HCT116 (cell line): ENCODE results near the gene JAG1. TPM values are rescaled to one million over a fixed set of nuclear protein-coding genes. Genes with fewer than 3 reads are reported as not detected.

Source experiments
- ATAC-seq: fragments of 200-7000 bp; cut with Tn5 transposase; 2 replicates; pipeline ENCODE4 v1.9.1; 2020; ENCODE audit warnings: mild to moderate bottlenecking, moderate library complexity
- BruUV-seq: library from RNA; stranded (reverse); fragments of 400-500 nt; replicated peaks from 2 replicates; lab custom pipeline; 2021; lab: Mats Ljungman, UMichigan
- CTCF ChIA-PET: fragments of 300-600 bp; sonication (Branson Sonifier 250); formaldehyde crosslinking; loops from one replicate; lab custom pipeline; 2021; ENCODE audit warnings: antibody characterized with exemption; lab: Charles Lee
- POLR2A ChIA-PET: fragments of 300-600, 350-600 bp; sonication (Branson Sonifier 250); formaldehyde crosslinking; loops from one replicate; lab custom pipeline; 2021; ENCODE audit warnings: antibody characterized with exemption; lab: Charles Lee
- RAD21 ChIA-PET, 2 experiments: fragments of 300-600 bp; sonication (Branson Sonifier 250); formaldehyde crosslinking; loops; one replicate each; lab custom pipeline; 2023; ENCODE audit warnings: low total read pairs in 2 of 2; ENCODE audit not compliant: uncharacterized antibody in 2 of 2, unreplicated experiment in 2 of 2, low non-redundant PET in 1 of 2; lab: Charles Lee
- DNase-seq: peaks from one replicate; pipeline ENCODE4 v3.0.0-alpha.2; 2010; ENCODE audit warnings: low read depth, low spot score
- H2AFZ ChIP-seq: fragments of 200-600 bp; shearing (Covaris generic), sonication (generic); 2 replicates; pipeline ENCODE4 v1.6.1; 2017; ENCODE audit warnings: low read depth, mixed run types, mixed read lengths, antibody characterized with exemption, low read length; ENCODE audit not compliant: poor library complexity, severe bottlenecking
- H3K27ac ChIP-seq: 2 replicates; pipeline ENCODE4 v1.5.1; 2012; ENCODE audit warnings: low read depth, low read length
- H3K27me3 ChIP-seq: fragments of 200-600 bp; sonication (generic); 2 replicates; pipeline ENCODE4 v1.6.1; 2016; ENCODE audit warnings: mixed run types, low read length, mixed read lengths; ENCODE audit not compliant: insufficient read depth
- H3K36me3 ChIP-seq, 2 experiments: fragments of 200-500 bp in 1 of 2; fragments of 200-600 bp in 1 of 2; sonication (Bioruptor generic) in 1 of 2; sonication (generic) in 1 of 2; 2 replicates each; pipeline versions ENCODE4 v1.5.1 to v1.6.1; 2014 to 2016; ENCODE audit warnings: low read length in 2 of 2, inconsistent platforms in 1 of 2, mixed read lengths in 1 of 2, mixed run types in 1 of 2; ENCODE audit not compliant: insufficient read depth in 2 of 2, control insufficient read depth in 1 of 2
- H3K4me1 ChIP-seq, 2 experiments: fragments of 200-600 bp in 1 of 2; sonication (generic) in 1 of 2; 2 replicates each; pipeline versions ENCODE4 v1.5.1 to v1.6.1; 2012 to 2017; ENCODE audit warnings: low read length in 2 of 2, inconsistent platforms in 1 of 2, mild to moderate bottlenecking in 1 of 2, mixed read lengths in 1 of 2, mixed run types in 1 of 2, moderate library complexity in 1 of 2; ENCODE audit not compliant: insufficient read depth in 2 of 2, control insufficient read depth in 1 of 2
- H3K4me2 ChIP-seq: fragments of 200-600 bp; sonication (generic); 2 replicates; pipeline ENCODE4 v1.6.1; 2017; ENCODE audit warnings: mixed run types, low read length, mixed read lengths
- H3K4me3 ChIP-seq, 2 experiments: fragments of 200-600 bp in 1 of 2; sonication (generic) in 1 of 2; replicated peaks in 1 of 2; 2 replicates each; pipeline ENCODE4 v1.5.1; 2011 to 2016; ENCODE audit warnings: low read length in 2 of 2, control low read depth in 1 of 2, low read depth in 1 of 2, mild to moderate bottlenecking in 1 of 2, mixed read lengths in 1 of 2, mixed run types in 1 of 2
- H3K79me2 ChIP-seq: fragments of 200-600 bp; sonication (generic); 2 replicates; pipeline ENCODE4 v1.6.1; 2017; ENCODE audit warnings: mild to moderate bottlenecking, mixed run types, low read length, moderate library complexity, mixed read lengths; ENCODE audit not compliant: insufficient read depth
- H3K9ac ChIP-seq: fragments of 200-600 bp; sonication (generic); 2 replicates; pipeline ENCODE4 v1.6.1; 2016; ENCODE audit warnings: low read length, mixed read lengths
- H3K9me2 ChIP-seq: fragments of 200-600 bp; sonication (generic), shearing (Covaris generic); 2 replicates; pipeline ENCODE4 v1.6.1; 2017; ENCODE audit warnings: mixed run types, mild to moderate bottlenecking, moderate library complexity; ENCODE audit not compliant: insufficient read depth
- H3K9me3 ChIP-seq, 2 experiments: fragments of 200-500 bp in 1 of 2; fragments of 200-600 bp in 1 of 2; sonication (Bioruptor generic) in 1 of 2; sonication (generic) in 1 of 2; 2 replicates each; pipeline ENCODE4 v1.6.1; 2014 to 2017; ENCODE audit warnings: low read length in 2 of 2, mixed read lengths in 2 of 2, inconsistent platforms in 1 of 2, low read depth in 1 of 2, mild to moderate bottlenecking in 1 of 2, mixed run types in 1 of 2, moderate library complexity in 1 of 2; ENCODE audit not compliant: control insufficient read depth in 1 of 2, insufficient read depth in 1 of 2
- H4K20me1 ChIP-seq: fragments of 200-600 bp; sonication (generic), shearing (Covaris generic); 2 replicates; pipeline ENCODE4 v1.6.1; 2017; ENCODE audit warnings: mixed run types, mild to moderate bottlenecking, moderate library complexity; ENCODE audit not compliant: insufficient read depth
- CBX3 ChIP-seq: IDR thresholded peaks from 2 replicates; pipeline ENCODE4 v1.6.1; 2012; ENCODE audit warnings: low read depth
- CEBPB ChIP-seq: IDR thresholded peaks from 2 replicates; pipeline ENCODE4 v1.6.1; 2012; ENCODE audit warnings: low read depth
- ELF1 ChIP-seq: IDR thresholded peaks from 2 replicates; pipeline ENCODE4 v1.6.1; 2012; ENCODE audit warnings: low read depth, borderline replicate concordance
- EZH2 ChIP-seq: fragments of 200-600 bp; sonication (generic); IDR thresholded peaks from 2 replicates; pipeline ENCODE4 v1.6.1; 2017; ENCODE audit warnings: antibody characterized with exemption, mixed run types
- EZH2phosphoT487 ChIP-seq: fragments of 200-600 bp; IDR thresholded peaks from 2 replicates; pipeline ENCODE4 v1.6.1; 2018; ENCODE audit warnings: antibody characterized with exemption, borderline replicate concordance
- FOSL1 ChIP-seq: IDR thresholded peaks from 2 replicates; pipeline ENCODE4 v1.6.1; 2012; ENCODE audit warnings: low read depth
- JUND ChIP-seq: IDR thresholded peaks from 2 replicates; pipeline ENCODE4 v1.6.1; 2012
- POLR2A ChIP-seq: IDR thresholded peaks from 2 replicates; pipeline ENCODE4 v1.7.0; 2011; ENCODE audit warnings: borderline replicate concordance; ENCODE audit not compliant: insufficient read depth, insufficient read length; ENCODE audit errors: extremely low read depth
- SIN3A ChIP-seq: IDR thresholded peaks from 2 replicates; pipeline ENCODE4 v1.6.1; 2012; ENCODE audit warnings: low read depth
- SP1 ChIP-seq: IDR thresholded peaks from 2 replicates; pipeline ENCODE4 v1.6.1; 2012; ENCODE audit warnings: low read depth
- SRF ChIP-seq: IDR thresholded peaks from 2 replicates; pipeline ENCODE4 v1.6.1; 2012; ENCODE audit warnings: low read depth
- ZFX ChIP-seq: fragments of 450-650 bp; IDR thresholded peaks from 2 replicates; pipeline ENCODE4 v1.6.1; 2017
- intact Hi-C: fragments of 100-400 bp; cut with micrococcal nuclease; formaldehyde crosslinking; loops from 2 replicates; pipeline ENCODE4 v1.10.0; 2022
- total RNA-seq: library from RNA; stranded (reverse); gene quantifications from one replicate; pipeline ENCODE4 v1.2.1, GENCODE V29; 2021; ENCODE audit not compliant: unreplicated experiment
- TF ChIP-seq, protein P1 (sequence below): IDR thresholded peaks from 2 replicates; pipeline ENCODE4 v1.6.1; 2012

Gene JAG1
- total RNA-seq, 1 experiment from 2014 or later, result 31.9 TPM

DNA sequence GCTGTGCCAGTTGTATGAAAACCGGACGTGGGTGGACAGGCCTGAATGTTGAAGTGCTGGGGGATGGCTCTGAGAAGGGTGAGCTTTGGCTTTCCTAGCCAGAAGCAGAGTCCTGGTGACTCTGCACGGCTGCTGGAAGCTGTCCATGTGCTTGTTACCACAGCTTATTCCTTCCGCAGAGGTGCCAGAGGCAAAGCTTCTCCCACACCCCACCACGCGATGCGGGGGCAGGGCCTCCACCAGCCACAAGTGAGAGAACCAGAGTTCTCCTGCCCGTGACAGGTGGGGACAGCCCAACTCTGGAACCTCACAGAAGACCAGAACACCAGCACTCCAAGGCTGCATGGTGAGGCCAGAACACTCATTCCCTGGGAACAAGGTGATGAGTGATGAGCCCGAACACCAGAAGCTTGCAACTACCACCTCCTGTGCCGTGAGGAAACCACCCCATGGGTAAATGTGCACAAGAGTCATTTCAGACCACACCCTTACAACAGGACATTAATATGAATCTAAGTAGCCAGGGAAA is 36.7 kb downstream of the JAG1 start:
- no peak for TF ChIP-seq SRF
- TF ChIP-seq SIN3A, result no peak
- no peak for TF ChIP-seq ZFX
- TF ChIP-seq, protein P1, sequence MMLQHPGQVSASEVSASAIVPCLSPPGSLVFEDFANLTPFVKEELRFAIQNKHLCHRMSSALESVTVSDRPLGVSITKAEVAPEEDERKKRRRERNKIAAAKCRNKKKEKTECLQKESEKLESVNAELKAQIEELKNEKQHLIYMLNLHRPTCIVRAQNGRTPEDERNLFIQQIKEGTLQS, result no peak
- TF ChIP-seq JUND, result no peak
- intact Hi-C loops, result no loop called here
- no peak overlapping the region for H3K9ac ChIP-seq
- H3K27ac ChIP-seq, result no peak overlapping the region
- ChIA-PET POLR2A (interaction anchor here (0.8 kb wide), 1 partner anchor 8 kb away, joined by 3 read pairs; no protein-coding TSS in a partner anchor), CTCF (no interaction called here), RAD21 (no interaction called here)
- H3K4me1 ChIP-seq, result no peaks in the 10 kb centered on the region
- no peaks in the 10 kb centered on the region for H4K20me1 ChIP-seq
- no peaks in the 10 kb centered on the region for H3K9me2 ChIP-seq
- H3K79me2 ChIP-seq, result no peaks in the 10 kb centered on the region
- H3K27me3 ChIP-seq, result no peaks in the 10 kb centered on the region
- no peaks in the 10 kb centered on the region for H3K9me3 ChIP-seq
- no peak overlapping the region for H2AFZ ChIP-seq
- ATAC-seq, result no peak
- H3K4me3 ChIP-seq, result no peak overlapping the region
- H3K36me3 ChIP-seq, result peaks cover 18 to 32% of the 10 kb centered on the region in 2 experiments; a peak in 3 of 4 replicates
- H3K4me2 ChIP-seq, result no peak overlapping the region
- BruUV-seq, result no TSS peak
- no peak for DNase-seq

- Histone ChIP-seq H3K4me2 (no peak overlapping the region), H3K4me3 (no peak overlapping the region), H3K4me1 (no peaks in the 10 kb centered on the region), H3K9me2 (no peaks in the 10 kb centered on the region), H3K27ac (no peak overlapping the region), H3K36me3 (peaks cover 16 to 25% of the 10 kb centered on the region in 2 experiments; a peak in 3 of 4 replicates), H3K79me2 (no peaks in the 10 kb centered on the region), H3K27me3 (no peaks in the 10 kb centered on the region), H4K20me1 (no peaks in the 10 kb centered on the region), H2AFZ (no peak overlapping the region), H3K9me3 (no peaks in the 10 kb centered on the region), H3K9ac (no peak overlapping the region)
- no TSS peak for BruUV-seq
- TF ChIP-seq EZH2phosphoT487 (no peak), SRF (no peak), CBX3 (no peak), POLR2A (no peak), FOSL1 (no peak), ZFX (no peak), ELF1 (no peak), SP1 (no peak), EZH2 (no peak), CEBPB (no peak)
- DNase-seq, result no peak
- ChIA-PET CTCF (no interaction called here), POLR2A (interaction anchor here (0.8 kb wide), 1 partner anchor 9 kb away, joined by 3 read pairs; no protein-coding TSS in a partner anchor), RAD21 (no interaction called here)
- intact Hi-C loops, result no loop called here
- no peak for ATAC-seq
Observed at GRCh38 chr20:10636326-10636818, 37.4 kb downstream of the JAG1 start.
